Activated CD8-positive, alpha-beta memory T cell treated with anti-CD3 and anti-CD28 coated beads, Interleukin-2, amount 50 U/mL, for 48 hours (primary cell): Measurements from ENCODE around the gene HSPA6.
"Not testable (repeated sequence)": the region's sequence is repeated elsewhere in the genome, so short reads cannot be mapped to it uniquely, and the experiment has no call there.

Source experiments
- DNase-seq: peaks from one replicate; pipeline ENCODE4 v3.0.0-alpha.2; 2020

Gene HSPA6

GRCh38 chr1:161537068-161537669 is 12.8 kb downstream of the HSPA6 start:
- not testable (repeated sequence) for DNase-seq

- DNase-seq: not testable (repeated sequence)
These were observed 14.7 kb downstream of the HSPA6 start for GRCh38 chr1:161538925-161539479.

- peak; percentile 100 for DNase-seq
These were observed 15.6 kb downstream of the HSPA6 start for GRCh38 chr1:161539731-161540569.

- peak; percentile 75 for DNase-seq
These were observed 16.2 kb downstream of the HSPA6 start for GRCh38 chr1:161540570-161540960.

GRCh38 chr1:161542091-161542559 is 17.8 kb downstream of the HSPA6 start:
- DNase-seq: not testable (repeated sequence)

- not testable (repeated sequence) for DNase-seq
These were observed 18.8 kb downstream of the HSPA6 start for GRCh38 chr1:161543125-161543524.

- DNase-seq: not testable (repeated sequence)
These were observed 20.8 kb downstream of the HSPA6 start for GRCh38 chr1:161545005-161545731.

GRCh38 chr1:161547995-161548741 is 23.8 kb downstream of the HSPA6 start:
- not testable (repeated sequence) for DNase-seq

GRCh38 chr1:161548749-161549406 is 24.5 kb downstream of the HSPA6 start:
- DNase-seq: not testable (repeated sequence)

- no peak for DNase-seq
These were observed 25.3 kb downstream of the HSPA6 start, which contains the start of gene FCGR3A for GRCh38 chr1:161549652-161550051. FCGR3A (minus strand) TSS chr1:161549818; CDS start chr1:161549736, 82 bp downstream.

- not testable (repeated sequence) for DNase-seq
These were observed 26.6 kb downstream of the HSPA6 start for GRCh38 chr1:161550942-161551341.

- not testable (repeated sequence) for DNase-seq
These were observed 29.3 kb downstream of the HSPA6 start for GRCh38 chr1:161553631-161554030.

- not testable (repeated sequence) for DNase-seq
These were observed 30.0 kb downstream of the HSPA6 start for GRCh38 chr1:161554340-161554739.

- DNase-seq: not testable (repeated sequence)
These were observed 30.6 kb downstream of the HSPA6 start for GRCh38 chr1:161554815-161555417.

GRCh38 chr1:161556143-161556542 is 31.8 kb downstream of the HSPA6 start:
- not testable (repeated sequence) for DNase-seq

GRCh38 chr1:161556990-161557389 is 32.6 kb downstream of the HSPA6 start:
- DNase-seq: not testable (repeated sequence)

- DNase-seq: not testable (repeated sequence)
These were observed 33.4 kb downstream of the HSPA6 start for GRCh38 chr1:161557506-161558450.

GRCh38 chr1:161560960-161561715 is 36.8 kb downstream of the HSPA6 start:
- DNase-seq: not testable (repeated sequence)

- not testable (repeated sequence) for DNase-seq
These were observed 38.1 kb downstream of the HSPA6 start for GRCh38 chr1:161562441-161562840.
